BLaER1 treated with 17β-estradiol and CSF1 and Interleukin-3, amounts not matched to agents 10 nM and 100 nM (cell line): Measurements from ENCODE around the gene MTMR11.

Experiments
- H3K27ac ChIP-seq, 11 experiments: shearing (Covaris generic); formaldehyde crosslinking; 2 replicates each; pipeline ENCODE4 v1.8.1; 2022
- H3K27me3 ChIP-seq, 11 experiments: shearing (Covaris generic); formaldehyde crosslinking; 2 replicates each; pipeline ENCODE4 v1.8.1; 2022
- H3K36me3 ChIP-seq, 11 experiments: shearing (Covaris generic); formaldehyde crosslinking; 2 replicates each; pipeline ENCODE4 v1.8.1; 2022
- H3K4me1 ChIP-seq, 10 experiments: shearing (Covaris generic); formaldehyde crosslinking; 2 replicates each; pipeline ENCODE4 v1.8.1; 2022
- H3K4me2 ChIP-seq, 11 experiments: shearing (Covaris generic); formaldehyde crosslinking; 2 replicates each; pipeline ENCODE4 v1.8.1; 2022
- H3K4me3 ChIP-seq, 10 experiments: shearing (Covaris generic); formaldehyde crosslinking; 2 replicates each; pipeline ENCODE4 v1.8.1; 2022
- H3K9ac ChIP-seq, 11 experiments: shearing (Covaris generic); formaldehyde crosslinking; 2 replicates each; pipeline ENCODE4 v1.8.1; 2022
- H3K9me3 ChIP-seq, 11 experiments: shearing (Covaris generic); formaldehyde crosslinking; replicated peaks in 1 of 11; 2 replicates each; pipeline ENCODE4 v1.8.1; 2022
- H4K20me1 ChIP-seq, 11 experiments: shearing (Covaris generic); formaldehyde crosslinking; 2 replicates each; pipeline ENCODE4 v1.8.1; 2022
- Cebpa-rat ChIP-seq, 11 experiments: shearing (Covaris generic); IDR thresholded peaks; 2 replicates each; pipeline ENCODE4 v1.8.1; 2022

MTMR11 gene

GRCh38 chr1:149917571-149918144 is 19.0 kb downstream of the MTMR11 start, which contains the start of gene SV2A:
TSS of gene SV2A (minus strand) at chr1:149917844. CDS start at chr1:149913840, 4,004 bp downstream.
- peak within 1 kb of the TSS in 9 of 11 experiments; percentile 25 to 76 (median 71); a peak in 16 of 22 replicates for H3K27ac ChIP-seq
- H3K9ac ChIP-seq: peak within 1 kb of the TSS; percentile 21 to 83 (median 80); a peak in 21 of 22 replicates
- H3K27me3 ChIP-seq: peaks cover 0 to 5% (median 0%) of the 10 kb centered on the region in 11 experiments; a peak in 5 of 22 replicates
- H3K36me3 ChIP-seq: peaks cover 4 to 28% (median 20%) of the 10 kb centered on the region in 11 experiments
- peak within 1 kb of the TSS; percentile 92 to 99 (median 97) for H3K4me2 ChIP-seq
- H3K9me3 ChIP-seq: no peaks in the 10 kb centered on the region
- peaks cover 36 to 49% (median 41%) of the 10 kb centered on the region in 10 experiments for H3K4me1 ChIP-seq
- no peak for TF ChIP-seq Cebpa-rat (IDR thresholded peaks at IDR 0.05)
- peaks cover 0 to 5% (median 0%) of the 10 kb centered on the region in 11 experiments; a peak in 2 of 22 replicates for H4K20me1 ChIP-seq
- peak within 1 kb of the TSS; percentile 45 to 82 (median 74) for H3K4me3 ChIP-seq

- peak overlapping the region; percentile 21 to 83 (median 80); a peak in 19 of 22 replicates for H3K9ac ChIP-seq
- peak overlapping the region in 9 of 11 experiments; percentile 25 to 76 (median 71); a peak in 15 of 22 replicates for H3K27ac ChIP-seq
- no peaks in the 10 kb centered on the region for H3K9me3 ChIP-seq
- peak overlapping the region; percentile 45 to 82 (median 74); a peak in 19 of 20 replicates for H3K4me3 ChIP-seq
- H3K4me1 ChIP-seq: peaks cover 36 to 49% (median 41%) of the 10 kb centered on the region in 10 experiments
- TF ChIP-seq Cebpa-rat (IDR thresholded peaks at IDR 0.05): no peak
- H3K36me3 ChIP-seq: peaks cover 0 to 24% (median 17%) of the 10 kb centered on the region in 11 experiments; a peak in 18 of 22 replicates
- peak overlapping the region; percentile 92 to 99 (median 97) for H3K4me2 ChIP-seq
- H4K20me1 ChIP-seq: no peaks in the 10 kb centered on the region
- H3K27me3 ChIP-seq: peaks cover 0 to 5% (median 0%) of the 10 kb centered on the region in 11 experiments; a peak in 5 of 22 replicates
Measured at GRCh38 chr1:149916898-149917252, 19.8 kb downstream of the MTMR11 start.

- no peaks in the 10 kb centered on the region for H3K9me3 ChIP-seq
- peaks cover 0 to 25% (median 19%) of the 10 kb centered on the region in 11 experiments; a peak in 16 of 22 replicates for H3K36me3 ChIP-seq
- H3K4me1 ChIP-seq: peaks cover 37 to 50% (median 41%) of the 10 kb centered on the region in 10 experiments
- no peak for TF ChIP-seq Cebpa-rat (IDR thresholded peaks at IDR 0.05)
- peak overlapping the region; percentile 45 to 82 (median 74); a peak in 19 of 20 replicates for H3K4me3 ChIP-seq
- H3K27ac ChIP-seq: peak overlapping the region in 10 of 11 experiments; percentile 15 to 76 (median 70); a peak in 18 of 22 replicates
- H3K4me2 ChIP-seq: peak overlapping the region; percentile 92 to 99 (median 97)
- no peaks in the 10 kb centered on the region for H4K20me1 ChIP-seq
- peaks cover 0 to 5% (median 0%) of the 10 kb centered on the region in 11 experiments; a peak in 5 of 22 replicates for H3K27me3 ChIP-seq
- peak overlapping the region; percentile 21 to 83 (median 80); a peak in 20 of 22 replicates for H3K9ac ChIP-seq
Measured at GRCh38 chr1:149916193-149916897, 20.3 kb downstream of the MTMR11 start.

GRCh38 chr1:149915429-149916192 is 21.1 kb downstream of the MTMR11 start:
- no peak for TF ChIP-seq Cebpa-rat (IDR thresholded peaks at IDR 0.05)
- Histone ChIP-seq H3K4me2 (peak overlapping the region; percentile 92 to 99 (median 97)), H3K9me3 (no peaks in the 10 kb centered on the region), H3K27me3 (peaks cover 0 to 5% (median 0%) of the 10 kb centered on the region in 11 experiments; a peak in 5 of 22 replicates), H3K4me3 (peak overlapping the region in 8 of 10 experiments; percentile 67 to 82 (median 76); a peak in 16 of 20 replicates), H3K27ac (peak overlapping the region in 9 of 11 experiments; percentile 25 to 76 (median 71); a peak in 18 of 22 replicates), H4K20me1 (no peaks in the 10 kb centered on the region), H3K4me1 (peaks cover 38 to 51% (median 41%) of the 10 kb centered on the region in 10 experiments), H3K9ac (peak overlapping the region in 10 of 11 experiments; percentile 46 to 83 (median 80); a peak in 18 of 22 replicates), H3K36me3 (peaks cover 0 to 32% (median 27%) of the 10 kb centered on the region in 11 experiments; a peak in 16 of 22 replicates)

- H4K20me1 ChIP-seq: no peaks in the 10 kb centered on the region
- H3K4me1 ChIP-seq: peaks cover 38 to 51% (median 41%) of the 10 kb centered on the region in 10 experiments
- H3K27me3 ChIP-seq: peaks cover 0 to 5% (median 0%) of the 10 kb centered on the region in 11 experiments; a peak in 5 of 22 replicates
- peak overlapping the region in 7 of 11 experiments; percentile 18 to 76 (median 71); a peak in 11 of 22 replicates for H3K27ac ChIP-seq
- peaks cover 0 to 43% (median 36%) of the 10 kb centered on the region in 11 experiments; a peak in 17 of 22 replicates for H3K36me3 ChIP-seq
- H3K9me3 ChIP-seq: no peaks in the 10 kb centered on the region
- H3K4me3 ChIP-seq: no peak overlapping the region
- TF ChIP-seq Cebpa-rat (IDR thresholded peaks at IDR 0.05): no peak
- H3K4me2 ChIP-seq: peak overlapping the region; percentile 92 to 99 (median 97); a peak in 20 of 22 replicates
- peak overlapping the region in 1 of 11 experiments; percentile 12; a peak in 1 of 22 replicates for H3K9ac ChIP-seq
Measured at GRCh38 chr1:149914545-149914944, 22.1 kb downstream of the MTMR11 start.

GRCh38 chr1:149906570-149907075 is 30.1 kb downstream of the MTMR11 start:
- peaks cover 0 to 92% (median 70%) of the 10 kb centered on the region in 11 experiments; a peak in 18 of 22 replicates for H3K36me3 ChIP-seq
- H4K20me1 ChIP-seq: no peaks in the 10 kb centered on the region
- no peak overlapping the region for H3K4me3 ChIP-seq
- no peak overlapping the region for H3K4me2 ChIP-seq
- H3K27me3 ChIP-seq: no peaks in the 10 kb centered on the region
- H3K4me1 ChIP-seq: peaks cover 0 to 4% (median 0%) of the 10 kb centered on the region in 10 experiments; a peak in 3 of 20 replicates
- no peak for TF ChIP-seq Cebpa-rat (IDR thresholded peaks at IDR 0.05)
- H3K27ac ChIP-seq: no peak overlapping the region
- H3K9me3 ChIP-seq: no peaks in the 10 kb centered on the region
- H3K9ac ChIP-seq: no peak overlapping the region

GRCh38 chr1:149903836-149904491 is 32.7 kb downstream of the MTMR11 start:
- no peak for TF ChIP-seq Cebpa-rat (IDR thresholded peaks at IDR 0.05)
- Histone ChIP-seq H3K9me3 (no peaks in the 10 kb centered on the region), H3K9ac (no peak overlapping the region), H4K20me1 (no peaks in the 10 kb centered on the region), H3K4me3 (no peak overlapping the region), H3K27ac (0 out of 22 replicates have a peak overlapping the region, but pooled peaks of 1 of the 11 experiments have one; percentile 13), H3K4me2 (no peak overlapping the region), H3K4me1 (peaks cover 8 to 13% (median 11%) of the 10 kb centered on the region in 10 experiments), H3K36me3 (peaks cover 0 to 65% (median 46%) of the 10 kb centered on the region in 11 experiments; a peak in 18 of 22 replicates), H3K27me3 (no peaks in the 10 kb centered on the region)
